Transverse colon (tissue), 4 donors: ENCODE data around the gene SCRT2. TPM values are rescaled to one million over a fixed set of nuclear protein-coding genes. Genes with fewer than 3 reads are reported as not detected.
"Not testable (repeated sequence)": the region's sequence is repeated elsewhere in the genome, so short reads cannot be mapped to it uniquely, and the experiment has no call there.

Experiments used
- DNase-seq: peaks from one replicate; pipeline ENCODE4 v3.0.0-alpha.2; 2019
- H3K27ac ChIP-seq, 4 donors: fragments of 200-600 bp; sonication (generic); 2 replicates each; pipeline ENCODE4 v1.5.1; 2016 to 2018; ENCODE audit warnings: inconsistent platforms in 4 of 4
- H3K27me3 ChIP-seq: fragments of 200-600 bp; sonication (generic); 2 replicates; pipeline ENCODE4 v1.5.1; 2017; ENCODE audit warnings: inconsistent platforms
- H3K36me3 ChIP-seq, 4 donors: fragments of 200-600 bp; sonication (generic); 2 replicates each; pipeline ENCODE4 v1.5.1; 2017 to 2019; ENCODE audit warnings: inconsistent platforms in 4 of 4
- H3K4me1 ChIP-seq, 4 donors: fragments of 200-600 bp; sonication (generic); 2 replicates each; pipeline ENCODE4 v1.5.1; 2017 to 2020; ENCODE audit warnings: inconsistent platforms in 4 of 4
- H3K4me3 ChIP-seq, 4 donors: fragments of 200-600 bp; sonication (generic); 1 replicate in 1 of 4; 2 replicates in 3 of 4; pipeline versions ENCODE4 v1.5.1 to v1.6.1; 2017 to 2019; ENCODE audit warnings: inconsistent platforms in 4 of 4
- H3K9me3 ChIP-seq, 2 donors: fragments of 200-600 bp; sonication (generic); 2 replicates each; pipeline ENCODE4 v1.5.1; 2017 to 2019; ENCODE audit warnings: inconsistent platforms in 2 of 2
- CTCF ChIP-seq, 5 experiments: fragments of 200-600 bp in 3 of 5; fragments of 450-650 bp in 2 of 5; sonication (generic) in 3 of 5; IDR thresholded peaks; 1 replicate in 2 of 5; 2 replicates in 3 of 5; pipeline ENCODE4 v1.5.1; 2016 to 2017; ENCODE audit warnings: antibody characterized with exemption in 5 of 5, inconsistent platforms in 3 of 5, mild to moderate bottlenecking in 2 of 5, moderate library complexity in 1 of 5
- EP300 ChIP-seq: sonication (generic); formaldehyde crosslinking; IDR thresholded peaks from one replicate; pipeline ENCODE4 v1.6.1; 2017; ENCODE audit warnings: antibody characterized with exemption, low read depth
- POLR2A ChIP-seq: fragments of 450-650 bp; IDR thresholded peaks from one replicate; pipeline ENCODE4 v1.6.1; 2016; ENCODE audit warnings: antibody characterized with exemption, mild to moderate bottlenecking, moderate library complexity
- POLR2AphosphoS5 ChIP-seq, 3 donors: sonication (generic); formaldehyde crosslinking; IDR thresholded peaks; one replicate each; pipeline ENCODE4 v1.6.1; 2016; ENCODE audit warnings: antibody characterized with exemption in 3 of 3
- WGBS, 2 donors: methylation state at CpG; one replicate each; pipeline ENCODE4 v1.1.5; 2018; ENCODE audit warnings: low coverage in 1 of 2; 5-methylcytosine and 5-hydroxymethylcytosine counted together
- in situ Hi-C, 4 donors: fragments of 200-750 bp; cut with MboI; loops; one replicate each; pipeline versions ENCODE4 v1.15.0 to v1.15.1; 2017; ENCODE audit warnings: low sequenced_read_pairs in 3 of 4, low pct_ligation_motif_present in 1 of 4, low pct_unique_long_range_greater_than_20kb in 1 of 4
- intact Hi-C: fragments of 100-400 bp; cut with DNase I; formaldehyde crosslinking; loops from one replicate; pipeline ENCODE4 v1.15.1; 2023; ENCODE audit warnings: low total_unique reads
- total RNA-seq, 4 donors: library from RNA; depleted of rRNA; stranded (reverse); fragments of >200 nt; gene quantifications; one replicate each; pipeline ENCODE4 v1.1.0, GENCODE V29; 2016

Gene SCRT2
- total RNA-seq, 4 donors from 2014 or later, result not detected

GRCh38 chr20:695165-695866 lies 19.7 kb upstream of the SCRT2 start:
- Histone ChIP-seq H3K4me1 (no peaks in the 10 kb centered on the region), H3K36me3 (no peaks in the 10 kb centered on the region), H3K4me3 (no peak overlapping the region), H3K27me3 (peaks cover 30% of the 10 kb centered on the region), H3K27ac (no peak overlapping the region), H3K9me3 (no peaks in the 10 kb centered on the region)
- TF ChIP-seq CTCF (IDR thresholded peaks at IDR 0.05), result no peak
- no peak for TF ChIP-seq POLR2AphosphoS5 (IDR thresholded peaks at IDR 0.05)
- no peak for TF ChIP-seq EP300
- no peak for TF ChIP-seq POLR2A
- in situ Hi-C loops, result no loop called here
- 53 to 55% methylated on average over 2 of the region's 2 CpGs for WGBS, 2 donors
- no peak for DNase-seq
- intact Hi-C loops, result no loop called here

DNA sequence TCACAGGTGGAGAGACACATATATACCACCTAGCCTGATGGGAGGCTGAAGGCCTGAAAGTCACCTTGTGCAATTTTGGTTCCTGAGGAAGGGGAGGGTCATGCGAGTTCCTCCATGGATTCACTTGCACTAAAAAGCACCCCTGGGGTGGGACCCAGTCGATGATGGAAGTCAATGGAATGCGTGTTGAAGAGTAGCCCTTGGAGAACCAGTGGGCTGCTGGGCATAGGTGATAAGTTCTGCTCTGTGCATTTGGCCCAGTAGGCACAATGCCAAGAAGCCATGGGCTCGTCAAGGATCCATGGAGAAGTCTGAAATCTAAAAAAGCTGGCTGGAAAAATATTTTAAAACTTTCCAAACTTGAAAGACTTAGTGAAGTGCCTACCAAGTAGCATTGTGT lies 18.9 kb upstream of the SCRT2 start:
- Histone ChIP-seq H3K27ac (no peak overlapping the region), H3K36me3 (no peaks in the 10 kb centered on the region), H3K4me3 (no peak overlapping the region), H3K9me3 (no peaks in the 10 kb centered on the region), H3K4me1 (no peaks in the 10 kb centered on the region), H3K27me3 (peaks cover 38% of the 10 kb centered on the region)
- no peak for DNase-seq
- in situ Hi-C loops (no loop called here), intact Hi-C loops (no loop called here)
- TF ChIP-seq POLR2A (no peak), POLR2AphosphoS5 (IDR thresholded peaks at IDR 0.05) (no peak), EP300 (no peak), CTCF (IDR thresholded peaks at IDR 0.05) (no peak)
- WGBS, 2 donors, result 62% methylated on average over 4 of the region's 4 CpGs; no CpG with 5 or more reads in 1 of the 2 donors

GRCh38 chr20:693786-694185 lies 18.2 kb upstream of the SCRT2 start:
- in situ Hi-C loops, H3K36me3 ChIP-seq, H3K4me3 ChIP-seq, DNase-seq, H3K27ac ChIP-seq, intact Hi-C loops, H3K9me3 ChIP-seq, H3K4me1 ChIP-seq: not testable (repeated sequence)
- WGBS, 2 donors, result 89% methylated on average over 10 of the region's 10 CpGs; no CpG with 5 or more reads in 1 of the 2 donors
- peaks cover 44% of the 10 kb centered on the region for H3K27me3 ChIP-seq

GRCh38 chr20:692044-692443 lies 16.4 kb upstream of the SCRT2 start:
- no peaks in the 10 kb centered on the region for H3K36me3 ChIP-seq
- TF ChIP-seq POLR2AphosphoS5 (IDR thresholded peaks at IDR 0.05) (no peak), CTCF (IDR thresholded peaks at IDR 0.05) (no peak), POLR2A (no peak), EP300 (no peak)
- no peak for DNase-seq
- no peak overlapping the region for H3K4me3 ChIP-seq
- no peaks in the 10 kb centered on the region for H3K9me3 ChIP-seq
- intact Hi-C loops, result no loop called here
- H3K4me1 ChIP-seq, result no peaks in the 10 kb centered on the region
- H3K27me3 ChIP-seq, result peaks cover 46% of the 10 kb centered on the region
- H3K27ac ChIP-seq, result no peak overlapping the region
- 40 to 53% methylated on average over 1 of the region's 1 CpG for WGBS, 2 donors
- in situ Hi-C loops, result no loop called here

GRCh38 chr20:689947-690346 lies 14.3 kb upstream of the SCRT2 start:
- H3K4me3 ChIP-seq, result no peak overlapping the region
- intact Hi-C loops (no loop called here), in situ Hi-C loops (no loop called here)
- TF ChIP-seq EP300 (no peak), POLR2A (no peak), POLR2AphosphoS5 (IDR thresholded peaks at IDR 0.05) (no peak), CTCF (IDR thresholded peaks at IDR 0.05) (no peak)
- H3K36me3 ChIP-seq, result no peaks in the 10 kb centered on the region
- peaks cover 55% of the 10 kb centered on the region for H3K27me3 ChIP-seq
- WGBS, 2 donors, result 27 to 53% methylated on average over 1 of the region's 1 CpG
- DNase-seq, result no peak
- H3K27ac ChIP-seq, result no peak overlapping the region
- no peaks in the 10 kb centered on the region for H3K9me3 ChIP-seq
- no peaks in the 10 kb centered on the region for H3K4me1 ChIP-seq
